H1 (cell line): ENCODE measurements around the gene SPTBN4. TPM values are rescaled to one million over a fixed set of nuclear protein-coding genes. Genes with fewer than 3 reads are reported as not detected.

Experiments
- CTCF ChIA-PET: fragments of 300-600 bp; sonication (Branson Sonifier 250); formaldehyde crosslinking; loops from one replicate; lab custom pipeline; 2021; ENCODE audit not compliant: partially characterized antibody; lab: Charles Lee
- POLR2A ChIA-PET: fragments of 300-600 bp; sonication (Branson Sonifier 250); formaldehyde crosslinking; loops from one replicate; lab custom pipeline; 2021; ENCODE audit warnings: inconsistent platforms; ENCODE audit not compliant: partially characterized antibody; lab: Charles Lee
- DNase-seq, 2 experiments: peaks; one replicate each; pipeline versions ENCODE4 v3.0.0 to v3.0.0-alpha.2; 2010 to 2022; ENCODE audit warnings: low spot score in 2 of 2, low read depth in 1 of 2, mixed read lengths in 1 of 2
- FAIRE-seq: peaks from 2 replicates; lab custom pipeline; 2011; peaks lifted over from hg19 to GRCh38; lab: Jason Lieb, UNC
- H2AFZ ChIP-seq: 2 replicates; pipeline ENCODE4 v1.8.1; 2012; ENCODE audit warnings: low read length, inconsistent platforms
- H2AK5ac ChIP-seq: 2 replicates; pipeline ENCODE4 v1.6.1; 2013; ENCODE audit warnings: low read depth, low read length
- H2BK120ac ChIP-seq: replicated peaks from 2 replicates; pipeline ENCODE3; 2013; ENCODE audit warnings: low read depth, low read length, inconsistent platforms
- H2BK12ac ChIP-seq: 2 replicates; pipeline ENCODE4 v1.6.1; 2013; ENCODE audit warnings: low read depth, low read length
- H2BK15ac ChIP-seq: 2 replicates; pipeline ENCODE4 v1.6.1; 2013; ENCODE audit warnings: low read length
- H2BK20ac ChIP-seq: 2 replicates; pipeline ENCODE4 v1.6.1; 2013; ENCODE audit warnings: low read length
- H2BK5ac ChIP-seq: 2 replicates; pipeline ENCODE4 v1.6.1; 2013; ENCODE audit warnings: low read depth, low read length
- H3K14ac ChIP-seq: 2 replicates; pipeline ENCODE4 v1.6.1; 2013; ENCODE audit warnings: inconsistent platforms; ENCODE audit not compliant: insufficient read length
- H3K18ac ChIP-seq: 2 replicates; pipeline ENCODE4 v1.6.1; 2013; ENCODE audit warnings: low read length; ENCODE audit errors: extremely low read depth
- H3K23ac ChIP-seq: 2 replicates; pipeline ENCODE4 v1.6.1; 2013; ENCODE audit warnings: inconsistent platforms; ENCODE audit not compliant: insufficient read length
- H3K23me2 ChIP-seq: 2 replicates; pipeline ENCODE4 v1.6.1; 2013; ENCODE audit warnings: low read depth, low read length
- H3K27ac ChIP-seq: 2 replicates; pipeline ENCODE4 v1.6.1; 2011; ENCODE audit warnings: low read depth, low read length, inconsistent platforms
- H3K27me3 ChIP-seq, 4 experiments: replicated peaks in 1 of 4; 1 replicate in 1 of 4; 2 replicates in 3 of 4; pipeline versions ENCODE4 v1.6.1 to v1.8.1; 2011 to 2013; ENCODE audit warnings: low read length in 3 of 4, mild to moderate bottlenecking in 3 of 4, inconsistent platforms in 2 of 4, mixed read lengths in 2 of 4, moderate library complexity in 1 of 4; ENCODE audit not compliant: control insufficient read depth in 3 of 4, insufficient read depth in 3 of 4; ENCODE audit errors: extremely low read depth in 1 of 4
- H3K36me3 ChIP-seq, 4 experiments: 2 replicates each; pipeline versions ENCODE4 v1.6.1 to v1.8.1; 2011 to 2013; ENCODE audit warnings: mild to moderate bottlenecking in 4 of 4, low read length in 3 of 4, moderate library complexity in 2 of 4, control low read depth in 1 of 4, inconsistent platforms in 1 of 4; ENCODE audit not compliant: insufficient read depth in 4 of 4, control insufficient read depth in 2 of 4
- H3K4ac ChIP-seq: replicated peaks from 2 replicates; pipeline ENCODE3; 2013; ENCODE audit warnings: low read length, low read depth, mixed read lengths, inconsistent platforms; ENCODE audit not compliant: insufficient read length
- H3K4me1 ChIP-seq, 4 experiments: replicated peaks in 1 of 4; 1 replicate in 1 of 4; 2 replicates in 3 of 4; pipeline versions ENCODE4 v1.6.1 to v1.8.1; 2011 to 2013; ENCODE audit warnings: low read length in 3 of 4, inconsistent platforms in 2 of 4, mixed read lengths in 1 of 4; ENCODE audit not compliant: insufficient read depth in 4 of 4, control insufficient read depth in 3 of 4
- H3K4me2 ChIP-seq, 2 experiments: 2 replicates each; pipeline versions ENCODE4 v1.6.1 to v1.8.1; 2011 to 2013; ENCODE audit warnings: low read depth in 2 of 2, low read length in 2 of 2, control low read depth in 1 of 2, inconsistent platforms in 1 of 2, mild to moderate bottlenecking in 1 of 2; ENCODE audit not compliant: insufficient read depth in 1 of 2
- H3K4me3 ChIP-seq, 4 experiments: fragments of 200-600, 300-600 bp in 1 of 4; sonication (generic), shearing (Covaris generic), sonication (Bioruptor Twin) in 1 of 4; 2 replicates each; pipeline versions ENCODE4 v1.5.1 to v1.8.1; 2011 to 2016; ENCODE audit warnings: low read length in 4 of 4, low read depth in 3 of 4, control low read depth in 2 of 4, inconsistent platforms in 2 of 4, mild to moderate bottlenecking in 2 of 4, mixed read lengths in 1 of 4, moderate library complexity in 1 of 4; ENCODE audit not compliant: insufficient read depth in 2 of 4; ENCODE audit errors: extremely low read depth in 1 of 4
- H3K56ac ChIP-seq: replicated peaks from 2 replicates; pipeline ENCODE3; 2013; ENCODE audit warnings: low read depth, mild to moderate bottlenecking, mixed read lengths, low read length, inconsistent platforms; ENCODE audit not compliant: insufficient read length
- H3K79me1 ChIP-seq: 2 replicates; pipeline ENCODE4 v1.6.1; 2013; ENCODE audit warnings: low read depth, low read length, control low read depth
- H3K79me2 ChIP-seq, 2 experiments: 2 replicates each; pipeline versions ENCODE4 v1.6.1 to v1.8.1; 2012 to 2013; ENCODE audit warnings: low read length in 2 of 2, mild to moderate bottlenecking in 2 of 2, inconsistent platforms in 1 of 2; ENCODE audit not compliant: insufficient read depth in 2 of 2, control insufficient read depth in 1 of 2
- H3K9ac ChIP-seq, 4 experiments: replicated peaks in 1 of 4; 1 replicate in 1 of 4; 2 replicates in 3 of 4; pipeline versions ENCODE4 v1.6.1 to v1.8.1; 2011 to 2013; ENCODE audit warnings: low read depth in 3 of 4, low read length in 3 of 4, control low read depth in 2 of 4, mild to moderate bottlenecking in 2 of 4, moderate library complexity in 2 of 4, inconsistent platforms in 1 of 4; ENCODE audit errors: extremely low read depth in 1 of 4
- H3K9me3 ChIP-seq, 2 experiments: 2 replicates each; pipeline versions ENCODE4 v1.6.1 to v1.8.1; 2012 to 2013; ENCODE audit warnings: mild to moderate bottlenecking in 2 of 2, moderate library complexity in 2 of 2, control low read depth in 1 of 2, inconsistent platforms in 1 of 2, low read depth in 1 of 2, low read length in 1 of 2, mixed read lengths in 1 of 2; ENCODE audit not compliant: insufficient read depth in 2 of 2
- H4K20me1 ChIP-seq, 2 experiments: replicated peaks in 1 of 2; 2 replicates each; pipeline versions ENCODE3 to v1.8.1; 2011 to 2013; ENCODE audit warnings: inconsistent platforms in 2 of 2, low read length in 2 of 2, mild to moderate bottlenecking in 1 of 2; ENCODE audit not compliant: insufficient read depth in 2 of 2, control insufficient read depth in 1 of 2
- H4K5ac ChIP-seq: 2 replicates; pipeline ENCODE4 v1.6.1; 2013; ENCODE audit warnings: low read length, low read depth, mixed read lengths, inconsistent platforms; ENCODE audit not compliant: insufficient read length
- H4K8ac ChIP-seq: 2 replicates; pipeline ENCODE4 v1.8.0; 2013; ENCODE audit warnings: mild to moderate bottlenecking, moderate library complexity, low read length, inconsistent platforms; ENCODE audit not compliant: insufficient read depth; ENCODE audit errors: extremely low read depth
- H4K91ac ChIP-seq: replicated peaks from 2 replicates; pipeline ENCODE3; 2013; ENCODE audit warnings: low read length, mixed read lengths, inconsistent platforms; ENCODE audit not compliant: insufficient read length
- ASH2L ChIP-seq: fragments of 200-600, 300-600 bp; sonication (generic); IDR thresholded peaks from one replicate; pipeline ENCODE4 v1.7.1; 2017; ENCODE audit warnings: low read length
- ATF2 ChIP-seq: IDR thresholded peaks from 2 replicates; pipeline ENCODE4 v1.6.1; 2012; ENCODE audit warnings: low read length, inconsistent platforms
- EP300 ChIP-seq, 2 experiments: IDR thresholded peaks; 1 replicate in 1 of 2; 2 replicates in 1 of 2; pipeline ENCODE4 v1.6.1; 2011 to 2012; ENCODE audit warnings: low read depth in 2 of 2, low read length in 2 of 2, mild to moderate bottlenecking in 2 of 2, borderline replicate concordance in 1 of 2, inconsistent platforms in 1 of 2, moderate library complexity in 1 of 2
- GTF2F1 ChIP-seq: IDR thresholded peaks from 2 replicates; pipeline ENCODE4 v1.6.1; 2012; ENCODE audit warnings: low read depth, low read length, improper control_type of control experiment, borderline replicate concordance
- JUND ChIP-seq: IDR thresholded peaks from 2 replicates; pipeline ENCODE4 v1.6.1; 2011; ENCODE audit warnings: mild to moderate bottlenecking, improper control_type of control experiment, low read length
- POLR2AphosphoS5 ChIP-seq: IDR thresholded peaks from 2 replicates; pipeline ENCODE4 v1.6.1; 2011; ENCODE audit warnings: low read depth, low read length
- RAD21 ChIP-seq, 2 experiments: IDR thresholded peaks in 1 of 2; conservative IDR thresholded peaks in 1 of 2; 2 replicates each; pipeline ENCODE4 v1.6.1; 2011; ENCODE audit warnings: low read depth in 2 of 2, low read length in 2 of 2, improper control_type of control experiment in 1 of 2, inconsistent platforms in 1 of 2, mild to moderate bottlenecking in 1 of 2, moderate library complexity in 1 of 2
- SAP30 ChIP-seq: fragments of 300-600 bp; sonication (generic); IDR thresholded peaks from 2 replicates; pipeline ENCODE4 v1.7.1; 2012; ENCODE audit warnings: low read length, moderate library complexity, mild to moderate bottlenecking, inconsistent platforms; ENCODE audit not compliant: insufficient read depth, insufficient replicate concordance
- SIN3A ChIP-seq, 2 experiments: IDR thresholded peaks in 1 of 2; conservative IDR thresholded peaks in 1 of 2; 2 replicates each; pipeline ENCODE4 v1.6.1; 2011 to 2012; ENCODE audit warnings: low read length in 2 of 2, improper control_type of control experiment in 1 of 2, low read depth in 1 of 2, mild to moderate bottlenecking in 1 of 2
- USF2 ChIP-seq: IDR thresholded peaks from 2 replicates; pipeline ENCODE4 v1.6.1; 2011; ENCODE audit warnings: low read length, improper control_type of control experiment
- WGBS, 2 experiments: shearing (Covaris generic) in 1 of 2; methylation state at CpG; one replicate each; pipeline versions ENCODE4 v1.1.6 to v1.1.7; 2013 to 2015; ENCODE audit warnings: low lambda C conversion rate in 2 of 2, mixed read lengths in 2 of 2, inconsistent platforms in 1 of 2, low coverage in 1 of 2, missing lambda C conversion rate in 1 of 2; ENCODE audit not compliant: insufficient replicate concordance in 2 of 2, insufficient coverage in 1 of 2, insufficient read length in 1 of 2; ENCODE audit errors: extremely low coverage in 1 of 2, missing lambda C conversion rate in 1 of 2; 5-methylcytosine and 5-hydroxymethylcytosine counted together
- polyA plus RNA-seq, 7 experiments: library from polyadenylated mRNA; depleted of rRNA in 3 of 7; stranded (reverse) in 5 of 7; unstranded in 2 of 7; fragments of >200 nt in 5 of 7; fragments of 200-250 nt in 2 of 7; gene quantifications; 1 replicate in 5 of 7; 2 replicates in 1 of 7; 4 replicates in 1 of 7; pipeline versions ENCODE4 v1.2.1 to v1.2.3, GENCODE V29; 2011 to 2013; ENCODE audit warnings: missing spikeins in 2 of 7, mixed read lengths in 2 of 7
- total RNA-seq: library from RNA; stranded (reverse); fragmentation: NEBNext Ultra II Directional; extraction: Animal tissue kit (Norgen Biotek cat#: 25700); gene quantifications from 2 replicates; pipeline ENCODE4 v1.2.1, GENCODE V29; 2021

Gene SPTBN4
- total and polyA plus RNA-seq, 2 of the 8 experiments (the other 6 are each of a cell fraction or from before 2014, with no cell fraction given) = 1.9 to 3.0 TPM

- 81% methylated on average over 3 of the region's 3 CpGs; no CpG with 5 or more reads in 1 of the 2 experiments for WGBS, 2 experiments
- CTCF ChIA-PET = interaction anchor here (1.2 to 3.9 kb wide), 2 partner anchors 9 to 11 kb away, joined by 3 to 21 read pairs; no protein-coding TSS in a partner anchor
- TF ChIP-seq EP300 (IDR thresholded peaks at IDR 0.05; ENCODE audit: borderline replicate concordance in 1 of 2, low read depth in 2 of 2, low read length in 2 of 2) (no peak), USF2 (no peak), SIN3A (conservative IDR thresholded peaks at IDR 0.05 in 1 of 2, IDR thresholded peaks at IDR 0.05 in 1 of 2; ENCODE audit: low read depth in 1 of 2, low read length in 2 of 2) (no peak), JUND (no peak), GTF2F1 (no peak), SAP30 (no peak), ASH2L (no peak), ATF2 (no peak), RAD21 (IDR thresholded peaks at IDR 0.05 in 1 of 2, conservative IDR thresholded peaks at IDR 0.05 in 1 of 2; ENCODE audit: low read depth in 2 of 2, low read length in 2 of 2) (no peak), POLR2AphosphoS5 (no peak)
Observed at GRCh38 chr19:40431698-40432097, 35.1 kb upstream of the SPTBN4 start.

More at GRCh38 chr19:40431698-40432097, 35.1 kb upstream of the SPTBN4 start:
- H3K9me3 ChIP-seq = no peaks in the 10 kb centered on the region
- no peaks in the 10 kb centered on the region for H3K79me1 ChIP-seq
- no peaks in the 10 kb centered on the region for H3K27me3 ChIP-seq
- H3K9ac ChIP-seq = no peak overlapping the region
- no peak overlapping the region for H3K27ac ChIP-seq
- POLR2A ChIA-PET = interaction anchor here (1.0 kb wide), 1 partner anchor 11 kb away, joined by 3 read pairs; no protein-coding TSS in a partner anchor
- no peak overlapping the region for H3K23ac ChIP-seq
- no peak for DNase-seq
- FAIRE-seq = no peak
- H2BK20ac ChIP-seq = no peak overlapping the region
- no peak overlapping the region for H4K8ac ChIP-seq
- no peak overlapping the region for H2AK5ac ChIP-seq
- H3K56ac ChIP-seq = no peak overlapping the region
- no peak overlapping the region for H2BK5ac ChIP-seq
- H3K4me3 ChIP-seq = no peak overlapping the region
- H3K36me3 ChIP-seq = no peaks in the 10 kb centered on the region
- H4K20me1 ChIP-seq = no peaks in the 10 kb centered on the region
- H3K14ac ChIP-seq = no peak overlapping the region
- H3K18ac ChIP-seq = no peak overlapping the region
- H3K79me2 ChIP-seq = no peaks in the 10 kb centered on the region
- no peak overlapping the region for H2BK15ac ChIP-seq
- no peak overlapping the region for H4K5ac ChIP-seq
- peaks cover 2% of the 10 kb centered on the region; the same call in 1 of the 2 replicates for H3K23me2 ChIP-seq
- no peak overlapping the region for H3K4ac ChIP-seq
- H2AFZ ChIP-seq = no peak overlapping the region
- no peak overlapping the region for H2BK120ac ChIP-seq
- H4K91ac ChIP-seq = no peak overlapping the region
- peaks cover 0 to 4% (median 3%) of the 10 kb centered on the region in 4 experiments; a peak in 4 of 7 replicates for H3K4me1 ChIP-seq
- H3K4me2 ChIP-seq = no peak overlapping the region
- no peak overlapping the region for H2BK12ac ChIP-seq
